Stomach (tissue), 9 donors: Measurements from ENCODE around the gene FGF14. TPM values are rescaled to one million over a fixed set of nuclear protein-coding genes. Genes with fewer than 3 reads are reported as not detected.

Experiments
- DNase-seq, 2 donors: peaks; one replicate each; pipeline versions ENCODE4 v3.0.0 to v3.0.0-alpha.2; 2013 to 2019
- H3K27ac ChIP-seq, 5 donors: fragments of 200-600 bp in 4 of 5; sonication (generic) in 4 of 5; one replicate each; pipeline ENCODE4 v1.5.1; 2013 to 2019; ENCODE audit warnings: mild to moderate bottlenecking in 1 of 5, moderate library complexity in 1 of 5
- H3K27me3 ChIP-seq, 3 donors: fragments of 200-600 bp; sonication (generic); one replicate each; pipeline ENCODE4 v1.5.1; 2017 to 2019; ENCODE audit warnings: mixed run types in 1 of 3
- H3K36me3 ChIP-seq, 4 donors: fragments of 200-600 bp; sonication (generic); 1 replicate in 3 of 4; 2 replicates in 1 of 4; pipeline ENCODE4 v1.5.1; 2016 to 2019
- H3K4me1 ChIP-seq, 4 donors: fragments of 200-600 bp; sonication (generic); one replicate each; pipeline ENCODE4 v1.5.1; 2016 to 2019
- H3K4me3 ChIP-seq, 4 donors: fragments of 200-600 bp; sonication (generic) in 3 of 4; one replicate each; pipeline ENCODE4 v1.5.1; 2016 to 2019; ENCODE audit warnings: mild to moderate bottlenecking in 1 of 4
- H3K9me3 ChIP-seq, 4 donors: fragments of 200-600 bp; sonication (generic); one replicate each; pipeline ENCODE4 v1.5.1; 2016 to 2019
- EP300 ChIP-seq: sonication (generic); formaldehyde crosslinking; IDR thresholded peaks from one replicate; pipeline ENCODE4 v1.6.1; 2017; ENCODE audit warnings: antibody characterized with exemption
- POLR2A ChIP-seq, 4 donors: fragments of 450-650 bp; IDR thresholded peaks; one replicate each; pipeline ENCODE4 v1.6.1; 2016; ENCODE audit warnings: antibody characterized with exemption in 4 of 4, control low read depth in 2 of 4, mild to moderate bottlenecking in 1 of 4, moderate library complexity in 1 of 4
- POLR2AphosphoS5 ChIP-seq, 3 donors: sonication (generic); formaldehyde crosslinking; IDR thresholded peaks; one replicate each; pipeline ENCODE4 v1.6.1; 2016; ENCODE audit warnings: antibody characterized with exemption in 3 of 3
- WGBS, 5 donors: extraction: QIAGEN DNeasy Blood & Tissue Kit in 3 of 5; methylation state at CpG; one replicate each; pipeline versions ENCODE4 v1.1.5 to v1.1.7; 2013 to 2018; 5-methylcytosine and 5-hydroxymethylcytosine counted together
- intact Hi-C: fragments of 100-400 bp; cut with DNase I; formaldehyde crosslinking; loops from one replicate; pipeline ENCODE4 v1.15.1; 2023; ENCODE audit warnings: low total_unique reads
- polyA plus RNA-seq, 3 donors: library from polyadenylated mRNA; stranded (reverse); fragments of 200-250 nt; gene quantifications; one replicate each; pipeline ENCODE4 v1.2.3, GENCODE V29; 2013
- total RNA-seq, 5 donors: library from RNA; depleted of rRNA; stranded (reverse); fragments of >200 nt; gene quantifications; one replicate each; pipeline versions ENCODE4 v1.1.0 to v1.2.3, GENCODE V29; 2014 to 2016
- TF ChIP-seq, protein P1 (sequence below), 7 experiments: fragments of 450-650 bp in 4 of 7; fragments of 200-600 bp in 3 of 7; sonication (generic) in 3 of 7; IDR thresholded peaks; one replicate each; pipeline ENCODE4 v1.5.1; 2016 to 2019; ENCODE audit warnings: antibody characterized with exemption in 7 of 7, control low read depth in 2 of 7, mild to moderate bottlenecking in 1 of 7
- donor health status: healthy with polysubstance abuse.
- donor health status: Bipolar disorder and iron deficiency.
- donor health status: healthy.

Gene FGF14
- total and polyA plus RNA-seq, 8 donors: 0.08 to 6.6 (median 0.54) TPM

DNA sequence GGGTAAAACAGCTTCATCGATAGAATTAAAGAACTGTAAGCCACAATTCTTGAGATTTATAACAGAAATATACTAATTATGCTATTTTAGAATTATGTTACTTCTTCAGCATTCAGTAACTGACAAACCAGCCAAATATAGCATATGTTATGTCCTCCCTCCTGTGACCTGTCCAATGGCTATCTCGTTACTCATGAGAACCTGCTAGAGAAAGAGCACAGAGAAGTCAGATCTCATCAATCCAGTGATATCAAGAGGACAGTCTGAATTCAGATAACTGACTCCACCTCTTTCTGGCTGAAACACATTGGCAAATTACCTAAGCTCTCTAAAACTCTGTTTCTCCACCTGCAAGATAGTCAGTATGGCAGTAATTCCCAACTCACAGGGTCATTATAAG lies 170.4 kb downstream of the FGF14 start:
- intact Hi-C loops: no loop called here
- H3K4me1 ChIP-seq: no peaks in the 10 kb centered on the region
- no peaks in the 10 kb centered on the region for H3K27me3 ChIP-seq
- H3K4me3 ChIP-seq: no peak overlapping the region
- no peak for TF ChIP-seq EP300
- TF ChIP-seq POLR2AphosphoS5 (IDR thresholded peaks at IDR 0.05): no peak
- TF ChIP-seq, protein P1, sequence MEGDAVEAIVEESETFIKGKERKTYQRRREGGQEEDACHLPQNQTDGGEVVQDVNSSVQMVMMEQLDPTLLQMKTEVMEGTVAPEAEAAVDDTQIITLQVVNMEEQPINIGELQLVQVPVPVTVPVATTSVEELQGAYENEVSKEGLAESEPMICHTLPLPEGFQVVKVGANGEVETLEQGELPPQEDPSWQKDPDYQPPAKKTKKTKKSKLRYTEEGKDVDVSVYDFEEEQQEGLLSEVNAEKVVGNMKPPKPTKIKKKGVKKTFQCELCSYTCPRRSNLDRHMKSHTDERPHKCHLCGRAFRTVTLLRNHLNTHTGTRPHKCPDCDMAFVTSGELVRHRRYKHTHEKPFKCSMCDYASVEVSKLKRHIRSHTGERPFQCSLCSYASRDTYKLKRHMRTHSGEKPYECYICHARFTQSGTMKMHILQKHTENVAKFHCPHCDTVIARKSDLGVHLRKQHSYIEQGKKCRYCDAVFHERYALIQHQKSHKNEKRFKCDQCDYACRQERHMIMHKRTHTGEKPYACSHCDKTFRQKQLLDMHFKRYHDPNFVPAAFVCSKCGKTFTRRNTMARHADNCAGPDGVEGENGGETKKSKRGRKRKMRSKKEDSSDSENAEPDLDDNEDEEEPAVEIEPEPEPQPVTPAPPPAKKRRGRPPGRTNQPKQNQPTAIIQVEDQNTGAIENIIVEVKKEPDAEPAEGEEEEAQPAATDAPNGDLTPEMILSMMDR (IDR thresholded peaks at IDR 0.05): no peak
- TF ChIP-seq POLR2A (IDR thresholded peaks at IDR 0.05): no peak
- no peaks in the 10 kb centered on the region for H3K9me3 ChIP-seq
- WGBS, 5 donors: 43 to 64% (median 46%) methylated on average over 2 of the region's 2 CpGs
- H3K36me3 ChIP-seq: no peaks in the 10 kb centered on the region
- no peak overlapping the region for H3K27ac ChIP-seq
- DNase-seq: no peak

DNA sequence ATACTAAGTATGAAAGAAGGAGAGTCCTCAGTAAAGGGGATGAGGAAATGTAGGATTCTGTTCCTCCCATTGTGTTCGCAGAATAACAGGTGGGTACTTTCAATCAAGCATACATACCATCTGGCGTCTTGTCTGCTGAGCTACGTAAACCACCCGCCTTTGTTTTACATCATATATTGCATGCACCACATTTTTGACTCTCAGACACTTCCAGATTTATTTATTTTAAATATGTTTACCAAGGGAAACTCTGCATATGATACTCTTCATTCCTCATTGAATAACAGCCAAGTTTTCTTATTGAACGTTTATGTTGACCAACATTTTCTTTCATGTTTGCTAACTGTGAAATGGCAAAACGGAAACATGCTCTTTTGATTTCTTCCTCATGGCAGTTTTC lies 174.1 kb downstream of the FGF14 start:
- no peaks in the 10 kb centered on the region for H3K4me1 ChIP-seq
- H3K4me3 ChIP-seq: no peak overlapping the region
- no peaks in the 10 kb centered on the region for H3K36me3 ChIP-seq
- TF ChIP-seq POLR2AphosphoS5 (IDR thresholded peaks at IDR 0.05): no peak
- TF ChIP-seq POLR2A (IDR thresholded peaks at IDR 0.05): no peak
- TF ChIP-seq EP300: no peak
- TF ChIP-seq, protein P1 (IDR thresholded peaks at IDR 0.05): no peak
- H3K27me3 ChIP-seq: no peaks in the 10 kb centered on the region
- H3K27ac ChIP-seq: no peak overlapping the region
- no peaks in the 10 kb centered on the region for H3K9me3 ChIP-seq
- WGBS, 5 donors: 54 to 77% (median 62%) methylated on average over 6 of the region's 6 CpGs
- intact Hi-C loops: no loop called here
- no peak for DNase-seq

DNA sequence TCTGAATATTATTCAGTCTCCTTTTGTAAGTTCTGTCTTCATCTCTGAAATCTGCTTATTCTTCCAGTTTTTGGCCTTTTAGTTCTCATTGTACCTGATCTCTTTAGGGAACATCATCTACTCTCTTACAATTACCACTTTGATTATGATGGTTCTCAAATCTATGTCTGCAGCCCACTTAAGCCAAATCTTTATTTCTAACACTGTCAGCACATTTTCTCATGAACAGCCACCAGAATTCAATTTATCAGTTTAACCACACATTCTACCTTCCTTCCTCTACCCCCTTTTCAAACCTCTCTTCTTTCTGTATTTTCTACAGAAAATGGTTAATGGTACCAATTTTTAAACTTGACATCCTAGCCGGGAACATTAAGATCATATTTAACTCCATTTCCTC lies 175.3 kb downstream of the FGF14 start:
- H3K36me3 ChIP-seq: no peaks in the 10 kb centered on the region
- no peak for DNase-seq
- H3K27me3 ChIP-seq: no peaks in the 10 kb centered on the region
- H3K4me3 ChIP-seq: no peak overlapping the region
- no peaks in the 10 kb centered on the region for H3K9me3 ChIP-seq
- intact Hi-C loops: no loop called here
- WGBS, 5 donors: 67 to 92% (median 91%) methylated on average over 1 of the region's 1 CpG
- no peaks in the 10 kb centered on the region for H3K4me1 ChIP-seq
- no peak for TF ChIP-seq POLR2A (IDR thresholded peaks at IDR 0.05)
- no peak for TF ChIP-seq POLR2AphosphoS5 (IDR thresholded peaks at IDR 0.05)
- TF ChIP-seq, protein P1 (IDR thresholded peaks at IDR 0.05): no peak
- TF ChIP-seq EP300: no peak
- H3K27ac ChIP-seq: no peak overlapping the region

DNA sequence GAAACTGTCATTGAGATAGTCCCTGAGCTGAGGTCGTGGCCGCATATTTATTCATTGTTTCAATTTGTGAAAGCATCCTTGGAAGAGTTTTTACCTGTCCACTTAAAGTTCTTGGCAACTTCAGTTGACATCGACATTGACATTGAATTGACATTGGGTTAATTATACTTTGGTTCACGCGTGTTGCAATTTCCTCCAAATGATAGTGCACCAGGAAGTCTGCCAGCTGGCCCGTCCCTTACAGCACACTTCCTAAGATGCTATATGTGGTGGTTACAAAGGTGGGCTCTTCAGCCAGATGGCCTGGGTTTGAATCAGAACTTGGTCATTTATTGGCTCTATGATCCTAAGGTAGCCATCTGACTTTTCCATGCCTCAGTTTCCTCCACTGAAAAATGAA lies 176.0 kb downstream of the FGF14 start:
- TF ChIP-seq EP300 (no peak), POLR2AphosphoS5 (IDR thresholded peaks at IDR 0.05) (no peak), POLR2A (IDR thresholded peaks at IDR 0.05) (no peak)
- TF ChIP-seq, protein P1 (IDR thresholded peaks at IDR 0.05): no peak
- no peaks in the 10 kb centered on the region for H3K9me3 ChIP-seq
- no peaks in the 10 kb centered on the region for H3K27me3 ChIP-seq
- no peak for DNase-seq
- H3K4me1 ChIP-seq: no peaks in the 10 kb centered on the region
- no peak overlapping the region for H3K27ac ChIP-seq
- 56 to 78% (median 72%) methylated on average over 6 of the region's 6 CpGs for whole genome bisulfite sequencing, 5 donors
- no peaks in the 10 kb centered on the region for H3K36me3 ChIP-seq
- H3K4me3 ChIP-seq: no peak overlapping the region
- intact Hi-C loops: no loop called here
